GM18873 (cell line): ENCODE results near the gene ZNF670.
"Not testable (repeated sequence)": the region's sequence is repeated elsewhere in the genome, so short reads cannot be mapped to it uniquely, and the experiment has no call there.

Experiments used
- ATAC-seq: cut with Tn5 transposase; IDR thresholded peaks from one replicate; pipeline ENCODE4 v1.9.1; 2021; ENCODE audit warnings: mild to moderate bottlenecking, moderate library complexity, moderate number of reproducible peaks; ENCODE audit not compliant: unreplicated experiment, low FRiP score

ZNF670 gene

DNA sequence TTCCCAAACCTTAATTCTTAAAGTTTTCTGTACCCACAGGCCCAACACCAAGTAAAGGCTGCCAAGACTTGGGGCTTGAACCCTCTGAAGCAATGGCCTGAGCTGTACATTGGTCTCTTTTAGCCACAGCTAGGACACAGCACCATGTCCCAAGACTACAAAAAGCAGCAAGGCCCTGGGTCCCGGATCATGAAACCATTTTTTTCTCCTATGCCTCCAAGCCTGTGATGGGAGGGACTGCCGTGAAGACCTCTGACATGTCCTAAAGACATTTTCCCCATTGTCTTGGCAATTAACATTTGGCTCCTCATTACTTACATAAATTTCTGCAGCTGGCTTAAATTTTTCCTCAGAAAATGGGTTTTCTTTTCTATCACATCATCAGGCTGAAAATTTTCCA, 30.9 kb downstream of the ZNF670 start:
- ATAC-seq, result no peak

DNA sequence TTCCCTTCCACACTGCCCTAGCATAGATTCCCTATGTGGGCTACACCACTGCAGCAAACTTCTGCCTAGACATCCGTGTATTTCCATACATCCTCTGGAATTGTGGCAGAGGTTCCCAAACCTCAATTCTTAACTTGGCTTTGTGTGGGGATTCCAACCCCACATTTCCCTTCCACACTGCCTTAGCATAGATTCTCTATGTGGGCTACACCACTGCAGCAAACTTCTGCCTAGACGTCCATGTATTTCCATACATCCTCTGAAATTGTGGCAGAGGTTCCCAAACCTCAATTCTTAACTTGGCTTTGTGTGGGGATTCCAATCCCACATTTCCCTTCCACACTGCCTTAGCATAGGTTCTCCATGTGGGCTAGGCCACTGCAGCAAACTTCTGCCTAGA, 31.4 kb downstream of the ZNF670 start:
- no peak for ATAC-seq

DNA sequence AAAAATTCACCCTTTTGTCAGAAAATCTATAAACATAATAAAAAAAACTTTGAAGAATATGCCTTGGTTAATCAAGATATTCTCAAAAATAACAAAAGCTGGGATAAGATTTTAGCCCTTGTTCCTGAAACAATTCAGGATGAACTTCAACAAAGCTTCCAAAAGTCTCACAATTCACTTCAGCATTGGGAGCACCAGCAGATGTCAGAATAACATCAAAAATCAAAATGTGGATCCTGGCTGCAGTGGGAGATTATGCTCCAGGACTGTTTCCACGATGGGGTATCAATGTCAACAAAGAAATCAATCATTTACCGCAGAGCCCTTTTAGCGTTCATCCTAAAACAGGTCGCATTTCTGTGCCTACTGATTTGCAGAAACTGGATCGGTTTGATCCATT, 35.2 kb downstream of the ZNF670 start:
- no peak for ATAC-seq

DNA sequence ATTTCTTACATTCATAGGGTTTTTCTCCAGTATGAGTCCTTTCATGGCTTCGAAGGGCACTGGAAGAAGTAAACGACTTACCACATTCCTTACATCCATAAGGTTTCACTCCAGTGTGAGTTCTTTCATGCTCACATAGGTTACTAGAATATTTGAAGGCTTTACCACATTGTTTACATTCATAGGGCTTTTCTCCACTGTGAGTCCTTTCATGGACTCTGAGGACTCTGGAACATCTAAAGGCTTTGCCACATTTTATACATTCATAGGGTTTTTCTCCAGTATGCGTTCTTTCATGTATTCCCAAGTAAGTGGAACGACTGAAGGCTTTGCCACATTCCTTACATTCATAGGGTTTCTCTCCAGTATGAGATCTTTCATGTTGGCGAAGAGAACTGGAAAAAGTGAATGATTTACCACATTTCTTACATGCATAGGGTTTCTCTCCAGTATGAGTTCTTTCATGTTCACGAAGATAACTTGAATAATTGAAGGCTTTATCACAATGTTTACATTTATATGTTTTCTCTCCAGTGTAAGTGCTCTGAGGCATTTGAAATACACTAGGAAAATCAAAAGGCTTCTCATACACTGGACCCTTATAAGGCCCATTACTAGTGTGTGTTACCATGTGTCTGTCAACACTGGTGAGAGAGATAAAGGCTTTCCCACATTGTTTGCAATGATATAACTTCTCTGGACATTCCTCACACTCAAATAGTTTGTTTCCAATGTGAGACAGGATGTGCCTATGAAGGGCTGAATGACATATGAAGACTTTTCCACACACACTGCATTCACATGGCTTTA, 40.9 kb downstream of the ZNF670 start:
- no peak for ATAC-seq

DNA sequence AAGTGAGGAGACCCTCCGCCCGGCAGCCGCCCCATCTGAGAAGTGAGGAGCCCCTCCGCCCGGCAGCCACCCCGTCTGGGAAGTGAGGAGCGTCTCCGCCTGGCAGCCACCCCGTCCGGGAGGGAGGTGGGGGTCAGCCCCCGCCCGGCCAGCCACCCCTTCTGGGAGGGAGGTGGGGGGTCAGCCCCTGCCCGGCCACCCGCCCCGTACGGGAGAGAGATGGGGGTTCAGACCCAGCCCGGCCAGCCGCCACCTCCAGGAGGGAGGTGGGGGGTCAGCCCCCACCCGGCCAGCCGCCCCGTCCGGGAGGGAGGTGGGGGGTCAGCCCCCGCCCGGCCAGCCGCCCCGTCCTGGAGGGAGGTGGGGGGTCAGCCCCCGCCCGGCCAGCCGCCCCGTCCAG, 46.3 kb downstream of the ZNF670 start:
- not testable (repeated sequence) for ATAC-seq
